ENCODE results near the gene HERPUD1.
A peak's percentile ranks its signal among the peaks of the same experiment; 100 is the strongest.

HERPUD1 gene

DNA sequence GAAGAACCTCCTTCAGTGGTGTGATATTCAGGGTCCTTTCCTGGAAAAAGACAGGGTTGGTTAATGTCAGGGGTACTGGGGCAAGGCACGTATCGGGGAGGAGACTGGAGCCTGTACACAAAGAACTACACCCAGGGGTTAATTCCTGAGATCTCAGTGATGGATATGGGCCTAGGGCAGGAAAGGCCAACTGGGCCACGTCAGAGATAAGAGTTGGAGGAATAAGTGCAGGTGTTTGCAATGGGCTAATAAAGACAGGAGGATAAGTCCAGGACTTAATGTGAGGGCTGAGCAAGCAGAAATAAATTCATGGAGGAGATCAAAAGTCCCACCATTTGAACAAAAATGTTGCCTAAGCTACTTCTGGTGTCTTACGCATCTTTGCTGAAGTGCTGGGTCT is 10.4 kb upstream of the HERPUD1 start:
- no peak for TF ChIP-seq SP1 (IDR thresholded peaks at IDR 0.05)
- TF ChIP-seq FOXK2 (IDR thresholded peaks at IDR 0.05), result no peak
- no peak for TF ChIP-seq ARNT (IDR thresholded peaks at IDR 0.05)
- no peak for TF ChIP-seq SUZ12 (IDR thresholded peaks at IDR 0.05)
- TF ChIP-seq LEF1 (IDR thresholded peaks at IDR 0.05; ENCODE audit: borderline replicate concordance), result no peak
- no peak for TF ChIP-seq ELF4 (IDR thresholded peaks at IDR 0.05)
- TF ChIP-seq L3MBTL2 (conservative IDR thresholded peaks at IDR 0.05), result no peak
- TF ChIP-seq NFRKB (IDR thresholded peaks at IDR 0.05), result no peak
- no peak for TF ChIP-seq CTBP1 (IDR thresholded peaks at IDR 0.05; ENCODE audit: borderline replicate concordance)
- POLR2A ChIA-PET, result interaction anchor here (5.1 kb wide), 1 partner anchor 10 kb away, joined by 24 read pairs; the partner anchor contains the start of gene HERPUD1
- CTCF ChIA-PET, result interaction anchor here (0.6 kb wide), 1 partner anchor 265 kb away, joined by 3 read pairs; the partner anchor contains the start of gene RSPRY1
- DNase-seq (ENCODE audit: extremely low spot score), result no peak

- TF ChIP-seq TARDBP (IDR thresholded peaks at IDR 0.05) (no peak), L3MBTL2 (conservative IDR thresholded peaks at IDR 0.05) (no peak), ZNF384 (IDR thresholded peaks at IDR 0.05) (no peak), BHLHE40 (IDR thresholded peaks at IDR 0.05; ENCODE audit: borderline replicate concordance) (no peak), LEF1 (IDR thresholded peaks at IDR 0.05; ENCODE audit: borderline replicate concordance) (no peak), FOXM1 (IDR thresholded peaks at IDR 0.05; ENCODE audit: borderline replicate concordance) (no peak), ELF4 (IDR thresholded peaks at IDR 0.05) (no peak), SUZ12 (IDR thresholded peaks at IDR 0.05) (no peak), NFRKB (IDR thresholded peaks at IDR 0.05) (no peak)
- no peak for DNase-seq (ENCODE audit: extremely low spot score)
- ChIA-PET POLR2A (no interaction called here), CTCF (no interaction called here)
Observed at GRCh38 chr16:56923481-56924091, 8.4 kb upstream of the HERPUD1 start.

- POLR2A ChIA-PET, result no interaction called here
- TF ChIP-seq CTBP1 (IDR thresholded peaks at IDR 0.05; ENCODE audit: borderline replicate concordance), result no peak
- TF ChIP-seq TARDBP (IDR thresholded peaks at IDR 0.05), result no peak
- TF ChIP-seq ELF4 (IDR thresholded peaks at IDR 0.05), result no peak
- CTCF ChIA-PET, result no interaction called here
- no peak for DNase-seq (ENCODE audit: extremely low spot score)
Observed at GRCh38 chr16:56927471-56927870, 4.5 kb upstream of the HERPUD1 start.

DNA sequence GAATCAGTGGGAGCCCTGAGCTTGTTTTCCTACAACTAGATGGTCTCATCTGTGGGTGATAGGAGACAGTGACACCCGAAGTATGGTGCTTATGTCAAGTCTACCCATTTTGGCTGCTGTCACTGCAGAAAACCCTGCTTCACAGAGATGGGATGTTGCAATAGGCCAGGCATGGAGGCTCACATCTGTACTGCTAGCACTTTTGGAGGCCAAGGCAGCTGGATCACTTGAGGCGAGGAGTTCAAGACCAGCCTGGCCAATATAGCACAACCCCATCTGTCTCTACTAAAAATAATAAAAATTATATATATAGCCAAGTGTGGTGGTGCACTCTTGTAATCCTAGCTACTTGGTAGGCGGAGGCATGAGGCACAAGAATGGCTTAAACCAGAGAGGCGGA is 2.3 kb upstream of the HERPUD1 start:
- DNase-seq (ENCODE audit: extremely low spot score), result no peak
- CTCF ChIA-PET, result no interaction called here
- TF ChIP-seq TARDBP (IDR thresholded peaks at IDR 0.05) (no peak), BHLHE40 (IDR thresholded peaks at IDR 0.05; ENCODE audit: borderline replicate concordance) (no peak)
- POLR2A ChIA-PET, result interaction anchor here (2.9 to 3.5 kb wide), 2 partner anchors 15 to 67 kb away, joined by 12 to 15 read pairs; no protein-coding TSS in a partner anchor

DNA sequence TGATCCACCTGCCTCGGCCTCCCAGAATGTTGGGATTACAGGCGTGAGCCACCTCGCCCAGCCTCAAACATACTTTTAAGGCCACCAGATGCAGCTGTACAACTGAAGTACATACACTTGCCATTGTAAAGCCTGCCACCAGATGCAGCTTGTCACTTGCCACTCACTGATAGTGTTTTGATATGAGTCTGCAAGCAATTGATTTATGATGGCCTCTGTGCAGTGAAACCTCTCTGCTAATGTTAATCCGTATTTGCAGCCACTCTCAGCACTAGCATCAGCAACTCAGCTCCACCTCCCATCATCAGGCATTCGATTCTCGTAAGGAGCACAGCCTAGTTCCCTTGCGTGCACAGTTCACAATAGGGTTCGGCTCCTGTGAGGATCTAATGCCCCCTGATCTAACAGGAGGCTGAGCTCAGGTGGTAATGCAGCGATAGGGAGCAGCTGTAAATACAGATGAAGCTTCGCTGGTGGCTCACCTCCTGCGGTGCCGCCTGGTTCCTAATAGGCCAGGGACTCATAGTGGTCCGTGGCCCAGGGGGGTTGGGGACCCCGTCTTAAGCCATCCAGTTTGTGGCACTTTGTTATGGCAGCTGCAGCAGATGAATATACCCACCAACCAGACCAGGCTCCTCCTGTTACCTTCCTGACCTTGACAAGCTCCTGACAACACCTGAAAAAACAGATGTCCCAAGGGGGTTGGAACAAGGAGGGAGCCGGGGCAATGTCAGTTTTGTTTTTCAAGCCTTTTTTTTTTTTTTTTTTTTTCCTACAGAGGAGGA is 1.3 kb upstream of the HERPUD1 start:
- POLR2A ChIA-PET, result interaction anchor here (0.9 to 3.5 kb wide), 10 partner anchors 11 to 92 kb away, joined by 3 to 24 read pairs (median 8); no protein-coding TSS in a partner anchor
- DNase-seq (ENCODE audit: extremely low spot score), result no peak
- CTCF ChIA-PET, result interaction anchor here (0.6 to 0.7 kb wide), 2 partner anchors 50 to 330 kb away, joined by 3 to 6 read pairs; no protein-coding TSS in a partner anchor
- peak; percentile 62 for TF ChIP-seq PKNOX1 (IDR thresholded peaks at IDR 0.05)
- TF ChIP-seq ZNF384 (IDR thresholded peaks at IDR 0.05), result peak; percentile 86
- no peak for TF ChIP-seq SP1 (IDR thresholded peaks at IDR 0.05)

- CTCF ChIA-PET, result interaction anchor here (0.6 kb wide), 1 partner anchor 331 kb away, joined by 6 read pairs; no protein-coding TSS in a partner anchor
- TF ChIP-seq L3MBTL2 (conservative IDR thresholded peaks at IDR 0.05), result peak; percentile 93
- TF ChIP-seq PKNOX1 (IDR thresholded peaks at IDR 0.05), result peak; percentile 60
- TF ChIP-seq CTBP1 (IDR thresholded peaks at IDR 0.05; ENCODE audit: borderline replicate concordance), result no peak
- DNase-seq (ENCODE audit: extremely low spot score), result peak; percentile 32
- POLR2A ChIA-PET, result interaction anchor here (0.6 to 3.5 kb wide), 14 partner anchors 12 to 153 kb away, joined by 3 to 24 read pairs (median 6); no protein-coding TSS in a partner anchor
Observed at GRCh38 chr16:56931271-56931891, 561 bp upstream of the HERPUD1 start.

DNA sequence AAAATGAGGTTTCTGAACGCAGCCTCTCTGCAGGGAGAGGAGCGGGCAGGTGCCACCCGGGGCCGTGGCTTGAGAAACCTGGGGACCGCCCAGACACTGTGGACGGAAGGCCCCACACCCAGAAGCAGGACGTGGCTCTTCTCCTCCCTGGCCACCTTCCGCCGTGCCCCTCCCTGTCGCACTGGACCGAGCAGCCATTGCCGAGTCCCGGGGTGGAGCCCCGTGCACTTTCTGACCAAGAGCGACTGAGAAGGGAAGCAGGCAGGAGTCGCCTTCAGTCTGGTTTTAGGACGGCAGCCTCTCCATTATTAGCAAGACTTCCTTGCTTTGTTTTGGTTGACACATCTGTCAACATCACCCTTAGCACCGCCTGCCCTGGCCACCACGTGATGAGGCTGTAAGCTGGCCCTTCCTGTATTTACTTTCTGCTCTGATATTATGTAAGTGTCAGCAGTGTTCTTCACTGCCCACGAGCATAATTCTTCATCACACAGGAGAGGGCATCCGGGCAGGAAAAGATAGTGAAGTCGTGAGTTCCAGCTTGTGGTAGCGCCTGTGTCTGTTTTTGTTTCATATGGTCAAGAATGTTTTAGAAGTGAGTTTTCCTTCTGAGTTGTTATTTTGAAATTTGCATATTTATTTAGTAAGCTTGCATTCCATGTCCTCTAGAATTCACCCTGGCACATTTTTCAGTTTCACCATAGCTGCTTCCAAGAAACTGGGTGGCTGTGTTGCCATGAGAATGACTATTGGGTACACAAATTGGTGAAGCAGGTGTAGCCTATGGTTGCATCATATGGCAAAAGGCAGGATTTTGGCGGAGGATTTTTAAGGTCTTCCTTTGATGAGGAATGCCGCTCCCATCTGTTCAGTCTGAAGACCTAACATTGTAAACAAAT is 1.0 kb downstream of the HERPUD1 start:
- DNase-seq (ENCODE audit: extremely low spot score), result peak; percentile 45
- POLR2A ChIA-PET, result interaction anchor here (0.6 to 2.9 kb wide), 11 partner anchors 11 to 73 kb away, joined by 3 to 24 read pairs (median 6); no protein-coding TSS in a partner anchor
- TF ChIP-seq FOXK2 (IDR thresholded peaks at IDR 0.05) (no peak), PKNOX1 (IDR thresholded peaks at IDR 0.05) (no peak), ELF4 (IDR thresholded peaks at IDR 0.05) (no peak)
- CTCF ChIA-PET, result no interaction called here
